ENCODE results near the gene BTG3. TPM values are rescaled to one million over a fixed set of nuclear protein-coding genes. Genes with fewer than 3 reads are reported as not detected.
A peak's percentile ranks its signal among the peaks of the same experiment; 100 is the strongest.

The BTG3 gene
- total and polyA plus RNA-seq, 2 donors (not counting 3 experiments of a cell fraction or from before 2014, with no cell fraction given) = 18.1 to 37.2 TPM

GRCh38 chr21:17554679-17555465 is 57.8 kb downstream of the BTG3 start:
- H3K9me1 ChIP-seq (replicated peaks; ENCODE audit: control insufficient read depth, extremely low read depth, insufficient read depth, low read length) = no peaks in the 10 kb centered on the region
- DNase-seq (ENCODE audit: low read depth, low spot score) (peak; percentile 25), FAIRE-seq (peak; percentile 58)
- intact Hi-C loops (cut with micrococcal nuclease) = loop anchor here (1.0 to 2.0 kb wide), 2 partner anchors 42 to 168 kb away; partner anchors contain the start of gene CXADR
- H3K4me1 ChIP-seq (ENCODE audit: control insufficient read depth, extremely low read depth, insufficient read depth, low read length) = no peaks in the 10 kb centered on the region
- H3K27me3 ChIP-seq (ENCODE audit: control insufficient read depth in 2 of 2, insufficient read depth in 2 of 2, low read length in 2 of 2) = no peaks in the 10 kb centered on the region
- H3K4me3 ChIP-seq (replicated peaks in 1 of 3; ENCODE audit: insufficient read depth in 1 of 3, low read depth in 1 of 3, low read length in 3 of 3) = no peak overlapping the region
- no peaks in the 10 kb centered on the region for H3K79me2 ChIP-seq (ENCODE audit: control insufficient read depth, insufficient read depth, low read length)
- H3K9ac ChIP-seq (replicated peaks; ENCODE audit: extremely low read depth, insufficient read depth, low read length) = no peak overlapping the region
- H3K9me3 ChIP-seq (replicated peaks; ENCODE audit: control insufficient read depth, insufficient read depth, low read length) = no peaks in the 10 kb centered on the region
- no peaks in the 10 kb centered on the region for H3K36me3 ChIP-seq (ENCODE audit: control insufficient read depth in 2 of 2, extremely low read depth in 1 of 2, insufficient read depth in 2 of 2, low read length in 2 of 2)
- no peak overlapping the region for H2AFZ ChIP-seq (ENCODE audit: low read depth, low read length)
- ChIA-PET POLR2A (interaction anchor here (0.9 kb wide), 1 partner anchor 168 kb away, joined by 3 read pairs; no protein-coding TSS in a partner anchor), CTCF (interaction anchor here (0.6 to 2.4 kb wide), 37 partner anchors 10 to 1473 kb away, joined by 3 to 312 read pairs (median 5); partner anchors contain the start of gene CXADR)
- no peak overlapping the region for H3K4me2 ChIP-seq (ENCODE audit: insufficient read depth, low read length)
- H4K20me1 ChIP-seq (replicated peaks; ENCODE audit: control insufficient read depth, extremely low read depth, insufficient read depth, low read length) = no peaks in the 10 kb centered on the region
- TF ChIP-seq GATA2 (IDR thresholded peaks at IDR 0.05; ENCODE audit: insufficient read depth, insufficient read length, low read depth, low read length) (peak; percentile 49), POLR2AphosphoS5 (IDR thresholded peaks at IDR 0.05; ENCODE audit: insufficient read depth, low read depth, low read length) (no peak)
- TF ChIP-seq, protein P1, sequence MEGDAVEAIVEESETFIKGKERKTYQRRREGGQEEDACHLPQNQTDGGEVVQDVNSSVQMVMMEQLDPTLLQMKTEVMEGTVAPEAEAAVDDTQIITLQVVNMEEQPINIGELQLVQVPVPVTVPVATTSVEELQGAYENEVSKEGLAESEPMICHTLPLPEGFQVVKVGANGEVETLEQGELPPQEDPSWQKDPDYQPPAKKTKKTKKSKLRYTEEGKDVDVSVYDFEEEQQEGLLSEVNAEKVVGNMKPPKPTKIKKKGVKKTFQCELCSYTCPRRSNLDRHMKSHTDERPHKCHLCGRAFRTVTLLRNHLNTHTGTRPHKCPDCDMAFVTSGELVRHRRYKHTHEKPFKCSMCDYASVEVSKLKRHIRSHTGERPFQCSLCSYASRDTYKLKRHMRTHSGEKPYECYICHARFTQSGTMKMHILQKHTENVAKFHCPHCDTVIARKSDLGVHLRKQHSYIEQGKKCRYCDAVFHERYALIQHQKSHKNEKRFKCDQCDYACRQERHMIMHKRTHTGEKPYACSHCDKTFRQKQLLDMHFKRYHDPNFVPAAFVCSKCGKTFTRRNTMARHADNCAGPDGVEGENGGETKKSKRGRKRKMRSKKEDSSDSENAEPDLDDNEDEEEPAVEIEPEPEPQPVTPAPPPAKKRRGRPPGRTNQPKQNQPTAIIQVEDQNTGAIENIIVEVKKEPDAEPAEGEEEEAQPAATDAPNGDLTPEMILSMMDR (IDR thresholded peaks at IDR 0.05; ENCODE audit: extremely low read depth in 1 of 2, insufficient read depth in 1 of 2, low read depth in 1 of 2, low read length in 2 of 2) = peak; percentile 23 to 30
- H3K27ac ChIP-seq (ENCODE audit: insufficient read depth, low read depth, low read length) = no peak overlapping the region
- dilution Hi-C loops (cut with MboI; ENCODE audit: extremely low pct_ligation_motif_present, low sequenced_read_pairs) = no loop called here
- BruUV-seq (replicated peaks) = no TSS peak

All from endothelial cell of umbilical vein (primary cell).